Upper lobe of left lung (tissue), 6 donors: ENCODE results near the gene WIF1. TPM values are rescaled to one million over a fixed set of nuclear protein-coding genes. Genes with fewer than 3 reads are reported as not detected.
A peak's percentile ranks its signal among the peaks of the same experiment; 100 is the strongest.

Experiments used
- ATAC-seq, 2 donors: fragments of 200-7000 bp; cut with Tn5 transposase; one replicate each; pipeline ENCODE4 v1.9.1; 2022; ENCODE audit warnings: mild to moderate bottlenecking in 2 of 2, moderate library complexity in 2 of 2; ENCODE audit not compliant: low FRiP score in 2 of 2
- DNase-seq, 2 donors: peaks; one replicate each; pipeline ENCODE4 v3.0.0-alpha.2; 2019 to 2020
- H3K27ac ChIP-seq, 4 donors: fragments of 200-600 bp; sonication (generic); one replicate each; pipeline ENCODE4 v1.5.1; 2016 to 2019
- H3K27me3 ChIP-seq, 4 donors: fragments of 200-600 bp; sonication (generic); one replicate each; pipeline ENCODE4 v1.5.1; 2017 to 2019
- H3K36me3 ChIP-seq, 4 donors: fragments of 200-600 bp; sonication (generic); one replicate each; pipeline ENCODE4 v1.5.1; 2016 to 2019
- H3K4me1 ChIP-seq, 4 donors: fragments of 200-600 bp; sonication (generic); one replicate each; pipeline ENCODE4 v1.5.1; 2018 to 2019
- H3K4me3 ChIP-seq, 4 donors: fragments of 200-600 bp; sonication (generic); one replicate each; pipeline ENCODE4 v1.5.1; 2017 to 2019; ENCODE audit warnings: mild to moderate bottlenecking in 2 of 4, moderate library complexity in 1 of 4
- H3K9me3 ChIP-seq, 4 donors: fragments of 200-600 bp; sonication (generic); one replicate each; pipeline ENCODE4 v1.5.1; 2018 to 2019
- EP300 ChIP-seq, 4 donors: sonication (generic); formaldehyde crosslinking; IDR thresholded peaks; one replicate each; pipeline ENCODE4 v1.5.1; 2017; ENCODE audit warnings: antibody characterized with exemption in 4 of 4, control low read depth in 2 of 4
- POLR2A ChIP-seq, 4 donors: fragments of 450-650 bp; IDR thresholded peaks; one replicate each; pipeline ENCODE4 v1.5.1; 2016 to 2017; ENCODE audit warnings: antibody characterized with exemption in 4 of 4, mild to moderate bottlenecking in 2 of 4
- POLR2AphosphoS5 ChIP-seq, 2 donors: sonication (generic); formaldehyde crosslinking; IDR thresholded peaks; one replicate each; pipeline ENCODE4 v1.5.1; 2017; ENCODE audit warnings: antibody characterized with exemption in 2 of 2
- WGBS, 2 donors: methylation state at CpG; one replicate each; pipeline ENCODE4 v1.1.5; 2017 to 2018; 5-methylcytosine and 5-hydroxymethylcytosine counted together
- total RNA-seq, 6 donors: library from RNA; depleted of rRNA in 4 of 6; stranded (reverse); fragments of >200 nt in 4 of 6; gene quantifications; one replicate each; pipeline versions ENCODE4 v1.1.0 to v1.2.1, GENCODE V29; 2016 to 2021
- TF ChIP-seq, protein P1 (sequence below), 6 experiments: fragments of 450-650 bp in 4 of 6; fragments of 200-600 bp in 2 of 6; sonication (generic) in 2 of 6; IDR thresholded peaks; one replicate each; pipeline ENCODE4 v1.5.1; 2016 to 2019; ENCODE audit warnings: antibody characterized with exemption in 6 of 6
- donor health status: DM: no; HTN: no; CAD: no; lungs with moderate emphysema.
- donor health status: DM: no; HTN: yes; CAD: no; lungs with severe emphysema.

WIF1 gene
- total RNA-seq, 6 donors from 2014 or later = 32.6 to 250 (median 64.4) TPM

DNA sequence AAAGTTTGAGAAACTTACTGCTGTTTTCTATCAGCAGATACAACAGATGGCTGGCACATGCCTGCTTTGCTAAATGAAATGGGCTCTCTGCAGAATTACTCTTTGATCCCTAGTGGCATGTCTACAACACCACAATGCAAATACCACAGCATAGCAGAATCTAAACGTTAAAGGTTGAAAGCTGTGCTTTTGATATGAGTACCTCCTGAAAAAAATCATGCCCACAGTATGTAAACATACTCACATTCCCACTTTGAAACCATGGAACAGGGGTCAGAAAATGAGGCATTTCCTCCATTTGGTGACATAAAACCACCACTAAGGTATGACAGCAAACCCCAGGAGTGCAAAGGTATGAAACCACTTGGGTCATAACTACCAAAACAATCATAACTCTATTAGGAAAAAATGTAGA is 7.5 kb downstream of the WIF1 start:
- 20 to 24% methylated on average over 1 of the region's 1 CpG for WGBS, 2 donors
- Histone ChIP-seq H3K27ac (no peak overlapping the region), H3K4me1 (peaks cover 0 to 5% (median 0%) of the 10 kb centered on the region in 4 donors), H3K9me3 (no peaks in the 10 kb centered on the region), H3K4me3 (no peak overlapping the region), H3K36me3 (no peaks in the 10 kb centered on the region), H3K27me3 (no peaks in the 10 kb centered on the region)
- TF ChIP-seq EP300 (IDR thresholded peaks at IDR 0.05) = no peak
- TF ChIP-seq POLR2A (IDR thresholded peaks at IDR 0.05) = no peak
- no peak for TF ChIP-seq POLR2AphosphoS5 (IDR thresholded peaks at IDR 0.05)
- TF ChIP-seq, protein P1, sequence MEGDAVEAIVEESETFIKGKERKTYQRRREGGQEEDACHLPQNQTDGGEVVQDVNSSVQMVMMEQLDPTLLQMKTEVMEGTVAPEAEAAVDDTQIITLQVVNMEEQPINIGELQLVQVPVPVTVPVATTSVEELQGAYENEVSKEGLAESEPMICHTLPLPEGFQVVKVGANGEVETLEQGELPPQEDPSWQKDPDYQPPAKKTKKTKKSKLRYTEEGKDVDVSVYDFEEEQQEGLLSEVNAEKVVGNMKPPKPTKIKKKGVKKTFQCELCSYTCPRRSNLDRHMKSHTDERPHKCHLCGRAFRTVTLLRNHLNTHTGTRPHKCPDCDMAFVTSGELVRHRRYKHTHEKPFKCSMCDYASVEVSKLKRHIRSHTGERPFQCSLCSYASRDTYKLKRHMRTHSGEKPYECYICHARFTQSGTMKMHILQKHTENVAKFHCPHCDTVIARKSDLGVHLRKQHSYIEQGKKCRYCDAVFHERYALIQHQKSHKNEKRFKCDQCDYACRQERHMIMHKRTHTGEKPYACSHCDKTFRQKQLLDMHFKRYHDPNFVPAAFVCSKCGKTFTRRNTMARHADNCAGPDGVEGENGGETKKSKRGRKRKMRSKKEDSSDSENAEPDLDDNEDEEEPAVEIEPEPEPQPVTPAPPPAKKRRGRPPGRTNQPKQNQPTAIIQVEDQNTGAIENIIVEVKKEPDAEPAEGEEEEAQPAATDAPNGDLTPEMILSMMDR (IDR thresholded peaks at IDR 0.05) = no peak
- peak; percentile 29 to 83 for ATAC-seq
- no peak for DNase-seq

DNA sequence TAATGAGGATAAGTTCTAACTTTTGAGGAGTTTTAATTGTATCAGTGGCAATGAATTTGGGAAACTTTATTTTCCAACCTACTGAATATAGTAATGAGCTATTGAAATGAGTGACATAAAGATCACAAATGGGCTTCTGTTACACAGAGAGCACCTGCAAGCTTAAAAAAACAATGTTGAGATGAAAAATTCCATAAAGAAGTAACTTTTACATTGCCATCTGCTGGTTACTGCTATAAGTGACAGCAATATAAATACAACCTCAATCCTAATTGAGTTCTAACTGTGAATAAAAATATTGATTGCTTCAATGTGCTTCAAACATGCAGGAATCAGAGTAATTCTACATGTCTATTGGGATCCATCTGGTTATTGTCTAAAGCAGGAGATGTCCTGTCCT is 14.2 kb downstream of the WIF1 start:
- no peak for ATAC-seq
- no peaks in the 10 kb centered on the region for H3K9me3 ChIP-seq
- H3K4me1 ChIP-seq = no peaks in the 10 kb centered on the region
- no peaks in the 10 kb centered on the region for H3K27me3 ChIP-seq
- TF ChIP-seq POLR2A (IDR thresholded peaks at IDR 0.05) (no peak), EP300 (IDR thresholded peaks at IDR 0.05) (no peak)
- TF ChIP-seq, protein P1 (IDR thresholded peaks at IDR 0.05) = peak in 1 of 6 experiments; percentile 18
- no peak overlapping the region for H3K4me3 ChIP-seq
- H3K27ac ChIP-seq = no peak overlapping the region
- no peaks in the 10 kb centered on the region for H3K36me3 ChIP-seq
- DNase-seq = no peak

DNA sequence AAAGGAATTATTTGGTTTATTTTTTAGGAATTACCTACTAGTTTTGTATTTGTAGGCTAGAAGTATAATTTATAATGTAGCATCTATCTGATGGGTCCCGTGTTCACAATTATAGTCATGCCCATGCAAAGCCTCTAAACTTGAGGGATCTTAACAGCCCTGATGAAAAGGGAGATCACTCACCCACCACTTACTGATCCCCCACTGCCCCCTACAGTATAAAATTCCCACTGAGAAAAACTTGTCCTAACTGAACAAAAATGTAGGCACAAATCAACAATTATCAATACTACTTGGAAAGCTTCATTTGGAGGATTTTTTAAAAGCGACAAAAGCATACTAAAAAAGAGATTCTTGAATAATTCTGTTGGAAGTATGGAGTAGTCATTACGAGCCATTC is 21.0 kb downstream of the WIF1 start:
- 61 to 71% methylated on average over 3 of the region's 3 CpGs for WGBS, 2 donors
- no peak overlapping the region for H3K4me3 ChIP-seq
- no peaks in the 10 kb centered on the region for H3K27me3 ChIP-seq
- ATAC-seq (no peak), DNase-seq (no peak)
- TF ChIP-seq EP300 (IDR thresholded peaks at IDR 0.05) = no peak
- TF ChIP-seq, protein P1 (IDR thresholded peaks at IDR 0.05) = peak in 1 of 6 experiments; percentile 19
- no peak for TF ChIP-seq POLR2AphosphoS5 (IDR thresholded peaks at IDR 0.05)
- no peaks in the 10 kb centered on the region for H3K36me3 ChIP-seq
- H3K9me3 ChIP-seq = no peaks in the 10 kb centered on the region
- no peak overlapping the region for H3K27ac ChIP-seq
- no peaks in the 10 kb centered on the region for H3K4me1 ChIP-seq

DNA sequence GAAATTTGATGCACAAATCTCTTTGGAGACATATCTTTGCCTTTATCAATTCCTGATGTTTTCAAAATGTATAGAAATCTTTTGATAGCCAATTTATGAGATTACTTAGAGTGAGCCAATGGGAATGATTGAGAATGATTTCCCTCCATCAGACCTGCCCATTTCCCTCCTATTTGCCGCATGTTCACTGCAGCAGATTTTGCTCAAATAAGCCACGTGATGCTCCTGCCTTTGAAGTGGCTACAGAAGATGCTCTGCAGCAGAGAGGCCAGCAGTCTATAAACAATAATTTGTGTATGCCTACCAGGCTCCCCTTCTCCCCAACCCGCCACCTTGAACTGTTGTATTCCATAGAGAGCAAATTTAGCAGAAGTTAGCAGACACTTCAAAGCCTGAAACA is 21.9 kb downstream of the WIF1 start:
- no peaks in the 10 kb centered on the region for H3K36me3 ChIP-seq
- H3K4me3 ChIP-seq = no peak overlapping the region
- no peaks in the 10 kb centered on the region for H3K27me3 ChIP-seq
- H3K4me1 ChIP-seq = no peaks in the 10 kb centered on the region
- no peak for TF ChIP-seq POLR2AphosphoS5 (IDR thresholded peaks at IDR 0.05)
- TF ChIP-seq, protein P1 (IDR thresholded peaks at IDR 0.05) = no peak
- no peak for TF ChIP-seq EP300 (IDR thresholded peaks at IDR 0.05)
- no peak for TF ChIP-seq POLR2A (IDR thresholded peaks at IDR 0.05)
- DNase-seq (no peak), ATAC-seq (no peak)
- H3K9me3 ChIP-seq = no peaks in the 10 kb centered on the region
- H3K27ac ChIP-seq = no peak overlapping the region
- 60 to 73% methylated on average over 3 of the region's 3 CpGs for WGBS, 2 donors

DNA sequence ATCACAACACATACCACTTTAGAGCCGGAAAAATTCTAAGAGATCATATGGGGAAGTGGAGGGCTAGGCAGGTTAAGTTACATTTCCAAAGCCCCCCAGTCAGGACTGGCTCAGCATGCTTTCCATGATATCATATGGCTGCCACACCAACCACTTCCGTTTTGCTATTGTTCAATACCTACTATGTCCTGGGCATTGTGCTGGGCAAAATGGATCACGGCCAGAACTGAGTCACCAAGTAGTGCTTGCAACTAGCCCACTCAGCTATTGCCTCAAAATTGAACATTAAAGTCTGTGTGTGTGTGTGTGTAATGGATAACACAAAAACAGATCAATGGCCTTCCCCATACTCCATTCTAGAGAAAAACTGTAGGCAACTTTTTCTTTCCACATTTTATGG is 22.7 kb downstream of the WIF1 start:
- ATAC-seq (no peak), DNase-seq (peak in 1 of 2 donors; percentile 22)
- Histone ChIP-seq H3K9me3 (no peaks in the 10 kb centered on the region), H3K36me3 (no peaks in the 10 kb centered on the region), H3K4me3 (no peak overlapping the region), H3K27ac (no peak overlapping the region), H3K27me3 (no peaks in the 10 kb centered on the region), H3K4me1 (no peaks in the 10 kb centered on the region)
- TF ChIP-seq EP300 (IDR thresholded peaks at IDR 0.05) = no peak
- TF ChIP-seq POLR2A (IDR thresholded peaks at IDR 0.05) = no peak
- no peak for TF ChIP-seq POLR2AphosphoS5 (IDR thresholded peaks at IDR 0.05)
- TF ChIP-seq, protein P1 (IDR thresholded peaks at IDR 0.05) = no peak
- 77 to 88% methylated on average over 3 of the region's 3 CpGs for WGBS, 2 donors
